Measurements from ENCODE around the gene HDAC4.

HDAC4 gene

DNA sequence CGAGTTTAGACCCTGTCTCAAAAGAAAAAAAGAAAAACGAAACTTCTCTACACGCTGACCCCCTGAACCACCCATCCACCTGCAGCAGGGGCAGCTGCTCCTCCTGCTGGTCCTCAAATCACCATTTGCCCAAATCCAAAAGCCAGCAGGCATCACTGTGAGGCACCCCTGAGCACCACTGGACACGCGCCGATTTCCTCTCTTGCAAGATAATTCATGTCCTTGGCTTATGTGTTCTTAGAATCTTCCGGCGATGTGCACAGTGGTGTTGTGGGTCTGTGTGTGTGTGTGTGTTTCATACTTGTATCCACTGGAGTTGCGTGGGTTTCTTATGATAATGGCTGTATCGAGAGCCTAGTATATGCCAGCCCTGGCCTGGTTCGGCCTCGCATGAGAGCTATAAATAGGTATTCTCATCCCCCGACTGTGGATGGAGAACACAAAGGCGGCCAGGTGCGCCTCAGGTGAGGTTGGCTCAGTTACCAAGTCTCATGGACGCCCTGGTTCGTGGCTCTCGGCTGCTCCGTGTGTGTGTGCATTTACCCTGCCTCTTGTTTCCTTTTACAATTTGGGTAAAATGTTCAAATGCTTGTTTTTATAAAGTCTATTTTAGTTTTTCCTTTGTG is 235.5 kb downstream of the HDAC4 start:
- Mint-ChIP-seq H3K4me1 (peaks cover 16% of the 10 kb centered on the region), H3K36me3 (ENCODE audit: low read depth) (peaks cover 11% of the 10 kb centered on the region), H3K27ac (no peak overlapping the region), H3K9me3 (peaks cover 2% of the 10 kb centered on the region), H3K27me3 (no peaks in the 10 kb centered on the region), H3K4me3 (no peak overlapping the region)
- ATAC-seq (no peak), DNase-seq (no peak)

DNA sequence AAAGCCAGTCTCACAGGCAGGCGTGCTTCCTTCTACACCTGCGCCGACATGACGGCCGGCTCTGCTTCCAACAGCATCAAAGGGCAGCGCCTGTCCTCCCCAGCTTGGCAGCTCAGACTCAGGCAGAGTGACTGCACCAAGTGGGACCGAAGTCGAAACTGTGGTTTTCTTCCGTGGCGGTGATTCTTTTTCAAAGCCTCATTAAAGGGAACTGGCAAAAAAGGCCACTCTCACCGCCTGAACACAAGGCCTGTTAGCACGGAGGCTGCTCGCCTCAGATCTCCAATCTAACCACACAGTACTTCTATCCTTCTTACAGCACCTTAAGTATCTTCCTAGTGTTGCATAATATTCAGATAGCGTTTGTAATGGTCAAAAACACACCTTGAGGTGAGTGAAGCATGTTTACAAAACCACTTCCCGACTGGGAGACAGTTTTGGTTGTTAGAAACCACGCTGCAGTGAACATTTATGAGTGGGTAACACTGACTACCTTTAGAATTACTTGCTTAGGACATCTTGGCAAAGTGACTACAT is 236.4 kb downstream of the HDAC4 start:
- ATAC-seq (peak; percentile 36), DNase-seq (peak; percentile 8)
- Mint-ChIP-seq H3K36me3 (ENCODE audit: low read depth) (peaks cover 14% of the 10 kb centered on the region), H3K4me1 (peaks cover 16% of the 10 kb centered on the region), H3K4me3 (no peak overlapping the region), H3K9me3 (no peaks in the 10 kb centered on the region), H3K27me3 (no peaks in the 10 kb centered on the region), H3K27ac (no peak overlapping the region)

DNA sequence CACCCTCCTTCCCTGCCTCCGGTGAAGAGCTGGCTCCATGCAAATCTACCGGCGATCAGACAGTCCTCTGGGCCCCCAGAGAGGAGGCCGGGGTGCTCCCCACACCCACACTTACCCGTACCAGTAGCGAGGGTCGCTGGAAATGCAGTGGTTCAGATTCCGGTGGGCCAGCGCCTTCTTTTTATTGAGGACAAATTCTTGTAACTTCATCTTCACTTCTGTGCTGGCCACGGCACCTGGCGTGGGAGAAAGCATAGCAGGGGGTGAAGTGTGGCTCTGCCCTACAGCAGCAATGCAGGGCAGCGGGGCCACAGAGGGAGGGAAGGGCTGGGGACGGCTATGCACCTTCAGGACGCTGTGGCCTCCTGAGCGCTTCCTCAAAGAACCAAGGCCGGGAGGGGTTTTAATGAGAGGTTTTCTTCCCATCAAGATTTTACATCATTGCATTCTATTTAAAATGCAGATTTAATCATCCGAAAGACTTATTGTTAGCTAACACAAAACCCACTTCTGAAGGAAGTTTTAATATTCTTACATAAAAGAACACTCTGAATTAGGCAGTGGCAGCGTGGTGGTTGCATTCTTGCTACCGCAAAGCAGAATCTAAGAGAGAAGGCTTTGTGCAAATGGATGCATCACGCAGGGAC is 237.0 kb downstream of the HDAC4 start:
- no peak overlapping the region for H3K4me3 Mint-ChIP-seq
- H3K27ac Mint-ChIP-seq = no peak overlapping the region
- no peaks in the 10 kb centered on the region for H3K27me3 Mint-ChIP-seq
- H3K9me3 Mint-ChIP-seq = no peaks in the 10 kb centered on the region
- no peak for DNase-seq
- H3K4me1 Mint-ChIP-seq = peaks cover 16% of the 10 kb centered on the region
- H3K36me3 Mint-ChIP-seq (ENCODE audit: low read depth) = peaks cover 15% of the 10 kb centered on the region
- no peak for ATAC-seq

DNA sequence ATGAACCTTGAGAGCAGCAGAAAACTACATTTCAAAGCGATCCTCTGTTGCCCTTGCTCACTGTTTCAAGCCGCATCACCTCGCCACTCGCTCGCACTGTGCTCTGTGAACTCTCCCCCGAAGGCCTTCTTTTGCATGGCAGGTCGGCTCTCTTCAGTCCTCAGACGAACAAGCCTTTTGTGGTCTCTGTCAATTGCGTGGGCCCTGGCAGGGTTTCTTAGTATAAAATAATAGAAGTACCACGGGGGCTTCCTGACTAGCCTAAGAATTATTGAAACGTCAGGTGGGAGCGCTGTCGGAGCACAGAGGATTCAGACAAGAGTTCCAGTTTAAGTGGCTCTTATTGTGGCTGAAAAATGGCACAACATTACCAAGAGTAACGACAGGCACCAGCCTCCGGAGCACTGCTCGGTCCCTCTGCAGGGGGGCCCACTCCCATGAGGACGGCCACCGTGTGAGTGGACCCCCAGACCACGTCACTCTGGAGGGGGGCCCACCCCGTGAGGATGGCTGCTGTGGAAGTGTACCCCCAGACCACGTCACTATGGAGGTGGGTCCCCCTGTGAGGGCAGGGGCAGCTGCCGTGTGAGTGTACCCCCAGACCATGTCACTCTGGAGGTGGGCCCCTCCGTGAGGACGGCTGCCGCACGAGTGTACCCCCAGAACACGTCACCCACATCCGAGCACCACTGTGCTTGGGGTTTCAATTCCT is 237.7 kb downstream of the HDAC4 start:
- H3K9me3 Mint-ChIP-seq = no peaks in the 10 kb centered on the region
- no peak overlapping the region for H3K27ac Mint-ChIP-seq
- H3K4me1 Mint-ChIP-seq = peaks cover 16% of the 10 kb centered on the region
- DNase-seq = no peak
- no peaks in the 10 kb centered on the region for H3K27me3 Mint-ChIP-seq
- ATAC-seq = no peak
- no peak overlapping the region for H3K4me3 Mint-ChIP-seq
- peaks cover 19% of the 10 kb centered on the region for H3K36me3 Mint-ChIP-seq (ENCODE audit: low read depth)

DNA sequence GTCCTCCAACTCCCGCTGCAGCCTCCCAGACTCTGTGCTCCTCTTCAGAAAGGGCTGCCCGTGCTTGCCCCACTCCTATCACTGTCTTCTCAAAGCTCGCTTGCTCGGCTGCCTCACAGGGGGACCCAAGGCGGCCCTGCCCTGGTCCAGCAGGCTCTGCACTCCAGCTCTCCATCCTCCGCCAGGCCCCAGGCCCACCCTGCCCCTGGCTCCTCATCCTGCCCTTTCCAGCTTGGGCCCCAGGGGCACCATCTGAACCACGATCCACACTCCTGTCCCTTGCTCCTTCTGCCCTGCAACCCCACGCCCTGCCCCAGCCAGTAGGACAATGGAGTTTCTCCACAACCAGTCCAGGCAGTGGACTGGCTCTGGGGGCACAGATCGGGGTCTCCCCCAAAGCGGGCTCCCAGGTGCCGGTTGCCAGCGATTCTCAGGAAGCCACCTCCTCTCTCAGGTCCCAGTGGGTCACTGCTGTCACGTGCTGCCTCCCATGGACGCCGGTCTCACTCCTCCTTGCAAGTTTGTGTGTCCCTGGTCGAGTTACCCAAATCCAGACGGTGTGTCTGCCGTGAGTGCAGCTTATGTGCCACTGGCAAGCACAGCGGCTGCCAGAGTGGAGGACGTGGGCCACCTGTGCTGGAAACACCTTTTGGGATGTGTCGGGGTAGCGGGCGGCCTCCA is 238.5 kb downstream of the HDAC4 start:
- ATAC-seq = no peak
- peaks cover 18% of the 10 kb centered on the region for H3K36me3 Mint-ChIP-seq (ENCODE audit: low read depth)
- peaks cover 16% of the 10 kb centered on the region for H3K4me1 Mint-ChIP-seq
- no peaks in the 10 kb centered on the region for H3K9me3 Mint-ChIP-seq
- no peaks in the 10 kb centered on the region for H3K27me3 Mint-ChIP-seq
- H3K27ac Mint-ChIP-seq = no peak overlapping the region
- no peak for DNase-seq
- no peak overlapping the region for H3K4me3 Mint-ChIP-seq

DNA sequence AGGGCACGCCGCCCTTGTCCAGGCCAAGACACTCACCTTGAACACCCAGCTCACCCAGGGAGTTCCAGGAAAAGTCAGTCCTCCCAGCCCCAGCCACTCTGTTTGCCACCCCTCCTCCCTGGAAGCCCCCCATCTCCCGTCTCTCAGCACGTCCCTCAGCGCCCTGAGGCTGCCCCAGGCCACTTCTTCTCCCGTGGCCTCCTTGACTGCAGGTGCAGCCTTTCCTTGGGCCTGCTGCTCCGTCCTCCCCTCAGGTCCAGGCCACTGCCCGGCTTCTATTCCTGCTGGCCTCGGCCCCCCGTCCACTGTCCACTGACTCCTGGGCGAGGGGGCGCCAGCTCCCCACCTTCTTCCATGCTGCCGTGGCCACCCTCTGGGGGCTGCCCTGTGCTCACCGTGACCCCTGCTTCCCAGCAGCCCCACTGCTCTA is 239.1 kb downstream of the HDAC4 start:
- no peak for DNase-seq
- H3K27me3 Mint-ChIP-seq = no peaks in the 10 kb centered on the region
- H3K36me3 Mint-ChIP-seq (ENCODE audit: low read depth) = peaks cover 19% of the 10 kb centered on the region
- H3K4me1 Mint-ChIP-seq = peaks cover 16% of the 10 kb centered on the region
- ATAC-seq = no peak
- H3K9me3 Mint-ChIP-seq = no peaks in the 10 kb centered on the region
- H3K27ac Mint-ChIP-seq = no peak overlapping the region
- no peak overlapping the region for H3K4me3 Mint-ChIP-seq

DNA sequence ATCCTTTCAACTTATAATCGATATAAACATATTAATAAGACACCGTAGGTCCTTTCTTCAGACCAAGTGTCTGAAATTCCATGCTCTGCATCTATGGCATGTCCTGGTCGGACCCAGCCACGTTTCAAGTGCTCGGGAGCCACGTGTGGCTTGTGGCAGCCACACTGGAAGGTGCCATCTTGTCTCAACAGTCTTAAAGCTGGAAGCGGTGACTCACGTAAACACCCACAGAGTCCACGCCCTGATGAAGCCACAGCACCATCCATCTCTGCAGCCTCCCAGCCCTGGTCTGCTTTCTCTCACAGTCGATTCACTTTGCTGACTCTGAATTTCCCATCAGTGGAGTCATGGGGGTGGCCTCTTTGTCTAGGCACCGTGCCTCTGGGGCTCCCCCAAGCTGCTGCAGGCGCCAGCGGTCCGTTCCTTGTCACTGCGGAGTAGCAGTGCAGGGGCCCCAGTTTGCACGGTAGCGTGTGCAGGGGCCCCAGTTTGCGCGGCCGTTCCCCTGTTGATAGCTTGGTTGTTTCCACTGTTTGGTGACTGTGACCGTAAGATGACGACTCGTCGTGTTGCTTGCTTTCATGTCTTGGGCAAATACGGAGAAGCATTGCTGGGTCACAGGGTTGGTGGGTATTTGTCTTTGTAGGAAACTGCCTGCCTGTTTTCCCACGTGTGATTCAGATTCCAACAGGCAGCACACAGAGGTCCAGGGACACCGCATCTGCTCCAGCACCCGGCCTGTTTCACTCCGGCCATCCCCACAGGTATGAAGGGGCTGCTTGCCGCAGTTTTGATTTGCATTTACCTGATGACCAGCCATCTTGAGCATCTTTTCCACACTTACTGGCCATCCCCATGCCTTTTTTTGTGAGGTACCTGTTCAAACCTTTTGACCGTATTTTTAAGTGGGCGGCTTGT is 240.3 kb downstream of the HDAC4 start:
- Mint-ChIP-seq H3K27me3 (no peaks in the 10 kb centered on the region), H3K9me3 (no peaks in the 10 kb centered on the region), H3K4me3 (no peak overlapping the region), H3K36me3 (ENCODE audit: low read depth) (peaks cover 24% of the 10 kb centered on the region), H3K4me1 (peaks cover 16% of the 10 kb centered on the region), H3K27ac (no peak overlapping the region)
- ATAC-seq (no peak), DNase-seq (no peak)

DNA sequence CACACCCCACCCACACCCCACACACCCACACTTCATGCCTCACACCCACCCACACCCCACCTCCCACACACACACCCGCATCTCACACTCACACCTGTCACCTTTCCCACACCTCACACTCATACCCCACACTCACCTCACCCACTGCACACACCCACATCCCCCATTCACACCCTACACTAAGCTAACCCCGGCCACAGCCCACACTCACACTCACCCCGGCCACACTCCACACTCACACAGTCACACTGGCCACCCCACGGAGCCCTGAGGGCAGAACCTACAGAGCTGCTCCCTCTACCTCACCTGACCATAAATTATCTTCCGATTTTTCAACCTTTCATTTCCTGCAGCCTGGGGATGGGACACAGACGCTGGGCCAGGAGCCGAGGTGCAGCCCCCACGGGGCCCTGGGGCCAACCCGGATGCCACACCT is 241.3 kb downstream of the HDAC4 start:
- peaks cover 26% of the 10 kb centered on the region for H3K36me3 Mint-ChIP-seq (ENCODE audit: low read depth)
- H3K27ac Mint-ChIP-seq = no peak overlapping the region
- H3K4me3 Mint-ChIP-seq = no peak overlapping the region
- DNase-seq (no peak), ATAC-seq (no peak)
- no peaks in the 10 kb centered on the region for H3K9me3 Mint-ChIP-seq
- H3K27me3 Mint-ChIP-seq = no peaks in the 10 kb centered on the region
- peaks cover 8% of the 10 kb centered on the region for H3K4me1 Mint-ChIP-seq

DNA sequence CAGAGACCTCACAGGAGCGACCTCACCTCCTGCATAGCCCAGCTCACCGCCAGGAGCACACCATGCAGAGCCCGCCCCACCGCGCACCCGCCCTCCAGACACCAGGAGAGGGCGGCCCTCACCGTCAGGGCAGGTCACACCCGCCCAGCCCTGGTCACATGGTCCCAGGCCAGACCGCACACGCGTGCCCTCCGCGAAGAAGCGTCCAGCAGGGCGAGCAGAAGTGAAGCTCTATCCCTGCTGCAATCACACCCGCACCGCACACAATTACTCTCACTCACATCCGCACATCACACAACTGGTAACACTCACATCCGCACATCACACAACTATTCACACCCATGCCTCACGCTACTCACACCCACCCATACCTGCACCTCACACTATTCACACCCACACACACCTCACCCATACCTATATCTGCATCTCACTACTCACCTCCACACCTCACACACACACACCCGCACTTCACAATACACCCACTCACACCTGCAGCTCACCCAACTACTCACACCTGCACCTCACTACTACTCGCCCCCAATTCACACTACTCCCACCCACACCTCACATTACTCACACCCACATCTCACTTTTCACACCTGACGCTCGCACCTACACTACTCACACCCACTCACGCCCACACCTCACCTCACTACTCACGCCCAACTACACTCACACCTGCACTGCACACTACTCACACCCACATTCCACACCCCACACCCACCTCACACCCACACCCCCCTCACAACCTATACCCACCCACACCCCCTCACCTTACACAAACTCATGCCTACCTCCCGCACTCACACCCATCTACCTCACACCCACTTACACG is 242.0 kb downstream of the HDAC4 start:
- H3K27me3 Mint-ChIP-seq = no peaks in the 10 kb centered on the region
- ATAC-seq (no peak), DNase-seq (no peak)
- no peaks in the 10 kb centered on the region for H3K9me3 Mint-ChIP-seq
- H3K36me3 Mint-ChIP-seq (ENCODE audit: low read depth) = peaks cover 31% of the 10 kb centered on the region
- H3K27ac Mint-ChIP-seq = no peak overlapping the region
- H3K4me3 Mint-ChIP-seq = no peak overlapping the region
- H3K4me1 Mint-ChIP-seq = peaks cover 2% of the 10 kb centered on the region

DNA sequence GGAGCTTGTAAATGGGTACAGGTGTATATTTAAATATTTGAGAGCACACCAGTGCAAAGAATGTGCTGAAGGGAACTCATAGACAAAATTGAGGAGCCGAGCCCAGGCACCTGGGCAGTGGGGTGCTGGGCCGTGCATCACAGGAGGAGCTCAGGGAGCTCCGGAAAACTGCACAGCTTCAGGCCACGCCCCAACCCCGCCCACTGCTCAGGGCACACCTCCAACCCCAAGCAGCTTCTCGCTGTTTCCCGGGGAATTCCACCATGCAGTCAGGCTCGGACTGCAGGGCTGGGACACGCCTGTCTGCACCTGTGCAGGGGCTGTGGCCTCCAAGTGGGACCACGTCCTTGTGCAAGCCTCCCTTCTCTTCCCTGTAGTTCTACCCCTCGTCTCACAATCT is 243.0 kb downstream of the HDAC4 start:
- Mint-ChIP-seq H3K4me1 (no peaks in the 10 kb centered on the region), H3K9me3 (no peaks in the 10 kb centered on the region), H3K36me3 (ENCODE audit: low read depth) (peaks cover 37% of the 10 kb centered on the region), H3K27ac (no peak overlapping the region), H3K27me3 (no peaks in the 10 kb centered on the region), H3K4me3 (no peak overlapping the region)
- ATAC-seq (no peak), DNase-seq (no peak)

DNA sequence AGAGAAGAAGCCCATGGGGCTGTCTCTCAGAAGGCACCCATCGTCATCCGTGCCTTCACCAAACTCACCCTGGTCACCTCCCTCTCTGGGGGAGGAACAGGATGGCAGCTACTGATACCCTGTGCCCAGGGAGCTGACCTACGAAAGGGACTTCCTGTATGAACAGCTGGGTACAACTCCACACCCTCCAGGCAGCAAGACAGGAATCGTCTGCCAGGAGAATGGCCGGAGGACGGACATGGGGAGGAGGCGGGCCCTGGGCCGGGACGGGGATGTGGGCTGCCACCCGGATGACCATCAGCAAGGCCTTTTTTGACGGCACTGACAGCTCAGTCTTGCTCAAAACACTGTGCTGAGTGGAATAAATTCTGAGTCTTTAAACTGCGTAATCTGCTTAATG is 243.6 kb downstream of the HDAC4 start:
- Mint-ChIP-seq H3K9me3 (no peaks in the 10 kb centered on the region), H3K36me3 (ENCODE audit: low read depth) (peaks cover 39% of the 10 kb centered on the region)

DNA sequence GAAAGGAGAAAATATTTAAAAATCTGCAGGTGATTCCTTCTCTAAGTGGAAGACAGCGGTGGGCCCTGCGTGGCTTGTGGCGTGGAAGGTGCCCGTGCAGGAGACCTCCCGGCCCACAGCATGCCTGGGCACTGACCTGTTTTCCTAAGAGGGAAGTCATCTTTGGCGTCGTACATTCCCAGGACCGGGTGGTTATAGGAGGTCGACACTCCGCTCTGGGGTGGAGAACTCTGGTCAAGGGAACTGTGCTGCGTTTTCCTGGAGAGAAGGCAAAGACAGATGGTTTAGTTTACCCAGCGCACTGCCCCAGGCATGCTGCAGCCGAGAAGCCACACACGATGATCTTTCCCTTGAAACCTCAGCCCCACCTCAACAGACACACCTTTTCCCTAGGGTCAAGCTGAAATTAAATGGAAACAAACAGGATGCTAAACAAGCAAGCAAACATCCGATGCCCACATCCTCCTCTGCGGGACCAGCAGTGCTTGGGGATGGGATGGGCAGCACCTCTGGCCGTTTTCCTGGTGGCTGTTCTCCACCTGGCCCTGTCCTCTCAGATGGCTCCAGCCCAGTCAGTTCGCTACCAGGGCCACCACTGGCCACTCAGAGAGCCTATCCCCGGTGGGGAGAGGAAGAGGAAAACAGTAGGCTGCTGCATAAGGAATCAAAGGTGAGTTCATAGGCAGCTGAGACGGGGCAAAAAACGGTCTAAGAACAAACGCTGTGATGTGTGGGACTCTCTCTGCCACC is 244.1 kb downstream of the HDAC4 start:
- peaks cover 44% of the 10 kb centered on the region for H3K36me3 Mint-ChIP-seq (ENCODE audit: low read depth)
- H3K27ac Mint-ChIP-seq = no peak overlapping the region

More for the DNA sequence above, 243.6 kb downstream of the HDAC4 start:
- no peaks in the 10 kb centered on the region for H3K4me1 Mint-ChIP-seq
- H3K27ac Mint-ChIP-seq = no peak overlapping the region
- DNase-seq = no peak
- H3K4me3 Mint-ChIP-seq = no peak overlapping the region
- ATAC-seq = no peak
- H3K27me3 Mint-ChIP-seq = no peaks in the 10 kb centered on the region

More for the DNA sequence above, 244.1 kb downstream of the HDAC4 start:
- H3K4me3 Mint-ChIP-seq = no peak overlapping the region
- H3K9me3 Mint-ChIP-seq = no peaks in the 10 kb centered on the region
- DNase-seq (no peak), ATAC-seq (no peak)
- no peaks in the 10 kb centered on the region for H3K27me3 Mint-ChIP-seq
- H3K4me1 Mint-ChIP-seq = no peaks in the 10 kb centered on the region

All from activated naive CD8-positive, alpha-beta T cell treated with anti-CD3 and anti-CD28 coated beads, Interleukin-2, amount 50 U/mL, for 24 hours (primary cell).